Measurements from ENCODE around the gene LLGL1. TPM values are rescaled to one million over a fixed set of nuclear protein-coding genes. Genes with fewer than 3 reads are reported as not detected.

The LLGL1 gene
- total RNA-seq, 1 experiment from 2014 or later = 65.0 TPM

DNA sequence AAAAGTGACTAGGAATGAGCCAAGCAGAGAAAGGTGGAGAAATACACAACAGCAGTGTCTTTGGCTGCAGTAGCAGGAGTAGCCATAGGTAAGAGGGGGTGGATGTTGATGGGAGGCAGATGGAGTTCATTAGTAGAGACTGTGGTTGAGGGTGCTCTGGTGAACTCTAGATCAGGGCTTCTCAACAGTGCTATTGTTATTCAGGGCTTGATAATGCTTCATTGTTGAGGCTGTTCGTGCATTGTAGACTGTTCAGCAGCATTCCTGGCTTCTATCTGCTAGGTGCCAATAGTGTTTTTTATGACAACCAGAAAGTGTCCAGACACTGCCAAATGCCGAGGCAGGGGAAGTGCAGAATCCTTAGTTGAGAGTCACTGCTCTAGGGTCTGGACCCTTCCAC is 38.2 kb upstream of the LLGL1 start:
- Histone ChIP-seq H3K79me2 (ENCODE audit: insufficient read depth, low read length) (peaks cover 51% of the 10 kb centered on the region; the same call in 1 of the 2 replicates), H3T11ph (ENCODE audit: low read length) (no peak overlapping the region), H4K91ac (ENCODE audit: insufficient read length, low read depth, low read length) (no peak overlapping the region), H3K79me1 (ENCODE audit: insufficient read depth, low read depth, low read length, poor library complexity, severe bottlenecking) (peaks cover 17% of the 10 kb centered on the region), H3K14ac (ENCODE audit: insufficient read depth, low read length) (no peak overlapping the region), H2BK15ac (ENCODE audit: low read depth, low read length) (no peak overlapping the region), H3K18ac (ENCODE audit: insufficient read length, low read depth, low read length) (no peak overlapping the region), H2BK120ac (ENCODE audit: low read depth, low read length, poor library complexity, severe bottlenecking) (no peak overlapping the region), H2AFZ (ENCODE audit: low read length) (no peak overlapping the region), H3K23ac (ENCODE audit: insufficient read length, low read depth, low read length) (no peak overlapping the region), H3K56ac (ENCODE audit: insufficient read length, low read depth, low read length) (no peak overlapping the region), H2BK20ac (ENCODE audit: low read depth, low read length, poor library complexity, severe bottlenecking) (no peak overlapping the region), H3K27ac (ENCODE audit: insufficient read length, low read depth, low read length) (no peak overlapping the region), H4K20me1 (ENCODE audit: control insufficient read depth, insufficient read depth, insufficient read length) (no peaks in the 10 kb centered on the region), H3K27me3 (ENCODE audit: insufficient read depth, low read length) (no peaks in the 10 kb centered on the region), H4K8ac (replicated peaks; ENCODE audit: insufficient read length, low read depth, low read length) (no peak overlapping the region), H2AK5ac (ENCODE audit: insufficient read length, low read length) (no peak overlapping the region), H2BK5ac (ENCODE audit: insufficient read length, low read length) (no peak overlapping the region), H3K9me3 (ENCODE audit: control insufficient read depth, low read depth, low read length) (no peaks in the 10 kb centered on the region), H4K5ac (ENCODE audit: insufficient read length, low read depth, low read length) (no peak overlapping the region), H3K4me2 (ENCODE audit: insufficient read depth, insufficient read length, low read length) (peak overlapping the region; percentile 72), H3K9ac (ENCODE audit: extremely low read depth, insufficient read length, low read length) (no peak overlapping the region), H3K4ac (ENCODE audit: low read depth, low read length) (no peak overlapping the region), H2BK12ac (ENCODE audit: insufficient read length, low read depth, low read length) (no peak overlapping the region), H3K23me2 (ENCODE audit: insufficient read length, low read depth, low read length, poor library complexity, severe bottlenecking) (peaks cover 21% of the 10 kb centered on the region), H3K4me1 (ENCODE audit: insufficient read depth, low read length) (peaks cover 9% of the 10 kb centered on the region; the same call in 1 of the 2 replicates)
- H3K9me3 Mint-ChIP-seq = no peaks in the 10 kb centered on the region; a peak in 1 of 5 replicates
- peaks cover 41 to 43% of the 10 kb centered on the region in 2 experiments for H3K4me1 Mint-ChIP-seq
- peak overlapping the region; percentile 92 to 95; a peak in 4 of 5 replicates for H3K4me3 Mint-ChIP-seq
- no peak for DNase-seq
- peaks cover 19 to 57% (median 35%) of the 10 kb centered on the region in 3 experiments; a peak in 6 of 7 replicates for H3K36me3 Mint-ChIP-seq (ENCODE audit: insufficient read depth in 1 of 3, low read depth in 3 of 3)
- no peaks in the 10 kb centered on the region for H3K27me3 Mint-ChIP-seq (ENCODE audit: low read depth)
- no peak overlapping the region; a peak in 1 of 7 replicates for H3K27ac Mint-ChIP-seq
- no CpG with 5 or more reads among the region's 2 CpGs for WGBS (ENCODE audit: extremely low coverage, insufficient read length, low lambda C conversion rate)
- TF ChIP-seq, protein P1, sequence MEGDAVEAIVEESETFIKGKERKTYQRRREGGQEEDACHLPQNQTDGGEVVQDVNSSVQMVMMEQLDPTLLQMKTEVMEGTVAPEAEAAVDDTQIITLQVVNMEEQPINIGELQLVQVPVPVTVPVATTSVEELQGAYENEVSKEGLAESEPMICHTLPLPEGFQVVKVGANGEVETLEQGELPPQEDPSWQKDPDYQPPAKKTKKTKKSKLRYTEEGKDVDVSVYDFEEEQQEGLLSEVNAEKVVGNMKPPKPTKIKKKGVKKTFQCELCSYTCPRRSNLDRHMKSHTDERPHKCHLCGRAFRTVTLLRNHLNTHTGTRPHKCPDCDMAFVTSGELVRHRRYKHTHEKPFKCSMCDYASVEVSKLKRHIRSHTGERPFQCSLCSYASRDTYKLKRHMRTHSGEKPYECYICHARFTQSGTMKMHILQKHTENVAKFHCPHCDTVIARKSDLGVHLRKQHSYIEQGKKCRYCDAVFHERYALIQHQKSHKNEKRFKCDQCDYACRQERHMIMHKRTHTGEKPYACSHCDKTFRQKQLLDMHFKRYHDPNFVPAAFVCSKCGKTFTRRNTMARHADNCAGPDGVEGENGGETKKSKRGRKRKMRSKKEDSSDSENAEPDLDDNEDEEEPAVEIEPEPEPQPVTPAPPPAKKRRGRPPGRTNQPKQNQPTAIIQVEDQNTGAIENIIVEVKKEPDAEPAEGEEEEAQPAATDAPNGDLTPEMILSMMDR (conservative IDR thresholded peaks at IDR 0.05) = no peak

Measured in H9 (cell line).